GM18498 (cell line): ENCODE results near the gene CYP27C1.

Experiments
- ATAC-seq: cut with Tn5 transposase; IDR thresholded peaks from one replicate; pipeline ENCODE4 v1.9.1; 2021; ENCODE audit warnings: mild to moderate bottlenecking, moderate library complexity; ENCODE audit not compliant: unreplicated experiment

Gene CYP27C1

DNA sequence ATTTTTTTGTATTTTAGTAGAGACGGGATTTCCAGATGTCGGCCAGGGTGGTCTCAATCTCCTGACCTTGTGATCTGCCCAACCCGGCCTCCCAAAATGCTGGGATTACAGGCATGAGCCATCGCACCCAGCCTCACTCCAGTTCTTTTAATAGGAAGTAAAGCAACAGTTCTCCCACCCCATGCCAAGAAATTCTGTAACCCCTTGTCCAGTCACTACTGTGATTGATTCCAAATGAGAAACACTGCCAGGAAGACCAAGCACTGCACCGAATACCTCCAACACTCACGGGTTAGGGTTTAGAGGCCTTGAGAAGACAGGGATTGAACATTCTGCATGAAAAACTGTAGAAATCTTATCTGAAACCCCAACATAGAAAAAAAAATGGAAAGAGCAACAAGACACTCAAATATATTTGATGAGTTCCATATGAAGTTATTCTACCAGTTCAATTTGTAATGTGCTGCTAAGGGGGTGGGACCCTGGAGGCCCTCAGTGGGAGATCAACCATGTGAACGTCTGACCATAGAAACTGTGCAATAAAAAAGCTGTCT lies 65.0 kb downstream of the CYP27C1 start:
- no peak for ATAC-seq

GRCh38 chr2:127154396-127154795 lies 65.7 kb downstream of the CYP27C1 start:
- no peak for ATAC-seq

GRCh38 chr2:127153691-127154158 lies 66.4 kb downstream of the CYP27C1 start:
- no peak for ATAC-seq

DNA sequence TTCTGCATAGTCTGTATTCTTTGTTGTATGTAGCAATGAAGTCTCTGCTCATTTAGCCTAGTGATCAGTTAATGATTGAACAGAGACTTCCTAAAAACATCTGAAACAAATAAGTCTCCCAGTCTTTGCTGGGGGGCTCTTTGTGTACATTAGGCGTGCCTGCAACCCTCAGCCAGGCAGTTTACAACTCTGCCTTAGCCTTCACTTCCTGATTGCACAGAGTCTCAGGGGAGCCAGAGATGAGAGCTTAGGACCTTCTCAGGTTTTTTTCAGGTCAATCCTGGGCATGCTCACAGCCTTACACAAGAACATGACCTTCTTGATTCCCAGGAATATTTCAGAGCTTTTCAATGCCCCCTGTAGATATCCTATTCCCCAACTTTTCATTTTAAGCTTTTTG lies 69.1 kb downstream of the CYP27C1 start:
- ATAC-seq, result no peak

DNA sequence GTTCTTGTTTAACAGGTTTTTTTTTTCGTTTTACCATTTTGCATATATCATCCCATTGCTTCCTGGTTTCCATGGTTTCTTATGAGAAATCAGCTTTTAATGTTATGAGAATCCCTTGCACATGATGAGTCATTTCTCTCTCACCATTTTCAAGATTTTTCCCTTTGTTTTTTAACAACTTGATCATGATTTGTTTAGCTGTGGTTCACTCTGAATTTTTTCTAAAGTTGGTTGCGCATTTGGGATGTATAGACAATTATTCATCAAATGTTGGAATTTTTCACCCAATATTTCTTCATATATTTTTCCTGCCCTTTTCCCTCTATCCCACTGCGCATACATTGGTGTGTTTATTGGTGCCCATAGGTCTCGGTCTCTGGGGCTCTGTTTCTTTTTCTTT lies 70.7 kb downstream of the CYP27C1 start:
- no peak for ATAC-seq

GRCh38 chr2:127146820-127147502 lies 73.1 kb downstream of the CYP27C1 start:
- ATAC-seq, result no peak

GRCh38 chr2:127146071-127146725 lies 73.9 kb downstream of the CYP27C1 start:
- ATAC-seq, result no peak

- no peak for ATAC-seq
Measured at GRCh38 chr2:127145280-127145895, 74.7 kb downstream of the CYP27C1 start.

DNA sequence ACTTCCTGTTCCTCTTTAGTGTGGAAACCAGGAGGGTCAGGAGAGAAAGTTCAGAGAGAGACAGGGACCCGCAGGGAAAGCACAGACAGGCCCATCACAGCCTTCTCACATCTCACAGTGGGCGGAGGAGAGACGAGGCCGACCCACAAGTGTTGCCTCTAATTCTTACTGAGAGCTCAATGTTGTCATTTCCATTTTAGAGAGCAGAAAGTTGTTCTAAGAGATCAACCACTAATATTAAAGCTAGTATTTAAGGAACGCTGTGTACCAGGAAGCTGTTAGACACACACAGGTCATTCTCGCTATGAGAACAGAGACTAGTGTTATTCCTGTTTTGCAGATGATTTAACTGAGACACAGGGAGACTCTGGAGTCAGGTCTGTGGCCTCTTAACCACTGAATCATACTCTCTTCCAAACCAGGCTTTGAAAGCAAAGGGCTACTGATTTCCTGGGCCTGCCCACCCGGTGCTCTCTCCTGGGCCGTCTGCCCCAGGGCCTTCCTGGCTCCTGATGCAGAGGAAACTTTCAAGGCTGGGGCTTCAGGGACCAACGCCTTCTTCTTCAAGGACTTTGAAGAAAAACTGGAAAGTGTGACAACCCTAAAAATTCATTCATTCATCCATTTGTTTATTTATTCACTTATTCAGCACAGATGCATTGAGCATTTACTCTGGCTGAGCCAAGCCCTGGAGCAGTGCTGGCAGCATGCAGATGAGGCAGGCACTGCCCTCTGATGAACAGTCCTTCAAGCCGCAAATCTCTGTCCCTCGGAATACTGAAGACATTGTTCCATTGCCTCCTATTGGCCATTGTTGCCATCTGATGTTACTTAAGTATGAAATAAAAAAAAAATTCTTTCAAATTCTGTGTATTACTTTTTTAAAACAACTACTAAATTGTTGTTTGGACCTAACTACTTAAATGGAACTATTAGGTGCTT lies 76.0 kb downstream of the CYP27C1 start:
- ATAC-seq, result no peak

- ATAC-seq, result no peak
Measured at GRCh38 chr2:127142663-127143630, 77.2 kb downstream of the CYP27C1 start.

DNA sequence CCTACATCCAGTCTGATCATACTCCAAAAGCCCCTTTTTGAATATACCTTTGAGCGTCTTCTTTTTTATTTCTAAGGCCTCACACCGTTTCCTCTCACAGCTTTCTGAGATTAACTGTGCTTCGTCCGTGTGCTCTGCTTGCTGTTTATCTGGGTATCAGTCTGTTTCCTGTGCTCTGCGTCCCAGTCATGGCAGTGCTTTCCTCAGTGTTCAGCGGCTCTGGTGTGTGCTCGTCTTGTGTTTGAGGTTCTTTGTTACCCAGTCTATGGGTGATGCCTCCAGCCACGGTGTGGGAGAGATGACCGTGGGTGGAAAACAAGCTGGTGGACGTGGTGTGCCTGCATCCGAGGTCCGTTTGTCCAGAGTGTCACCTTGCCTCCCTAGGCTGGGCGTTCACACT lies 79.6 kb downstream of the CYP27C1 start:
- ATAC-seq, result no peak

DNA sequence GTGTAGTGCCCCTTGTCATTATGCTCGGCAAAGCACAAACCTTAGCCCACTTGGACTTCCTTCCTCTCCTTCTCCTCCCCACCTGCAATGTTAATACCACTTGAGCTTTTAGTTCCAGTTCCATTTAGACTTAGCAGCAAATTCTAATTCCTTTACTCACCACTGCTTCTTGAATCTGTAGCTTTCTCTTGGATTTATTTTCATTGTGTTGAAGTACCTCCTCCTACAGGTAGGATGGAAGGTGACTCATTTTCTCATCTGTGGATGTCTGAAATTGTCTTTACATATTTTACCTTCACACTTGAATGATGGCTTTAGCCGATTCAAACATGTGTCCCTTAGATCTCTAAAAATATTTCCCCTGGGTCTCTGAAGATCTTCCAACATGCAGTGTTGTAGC lies 80.3 kb downstream of the CYP27C1 start:
- no peak for ATAC-seq

DNA sequence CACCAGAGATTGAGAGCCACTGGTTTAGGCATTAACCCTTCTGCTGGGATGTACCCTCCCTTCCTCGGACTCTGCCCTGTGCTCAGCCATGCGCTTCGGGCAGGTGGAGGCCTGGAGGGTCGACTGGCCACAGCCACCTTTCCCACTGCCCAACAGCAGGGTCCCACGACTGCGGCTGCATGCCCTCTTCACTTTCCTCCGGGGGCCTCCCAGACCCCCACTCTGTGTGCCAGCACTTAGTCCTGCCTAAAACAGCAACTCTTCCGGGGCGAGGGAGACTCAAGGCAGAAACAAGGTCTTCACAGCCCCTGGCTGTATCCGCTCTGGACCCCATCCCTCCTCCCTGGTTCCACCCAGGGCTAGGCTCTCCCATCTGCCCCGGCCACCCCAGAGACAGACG lies 81.8 kb downstream of the CYP27C1 start:
- ATAC-seq, result no peak

- no peak for ATAC-seq
Measured at GRCh38 chr2:127137741-127138140, 82.4 kb downstream of the CYP27C1 start.

DNA sequence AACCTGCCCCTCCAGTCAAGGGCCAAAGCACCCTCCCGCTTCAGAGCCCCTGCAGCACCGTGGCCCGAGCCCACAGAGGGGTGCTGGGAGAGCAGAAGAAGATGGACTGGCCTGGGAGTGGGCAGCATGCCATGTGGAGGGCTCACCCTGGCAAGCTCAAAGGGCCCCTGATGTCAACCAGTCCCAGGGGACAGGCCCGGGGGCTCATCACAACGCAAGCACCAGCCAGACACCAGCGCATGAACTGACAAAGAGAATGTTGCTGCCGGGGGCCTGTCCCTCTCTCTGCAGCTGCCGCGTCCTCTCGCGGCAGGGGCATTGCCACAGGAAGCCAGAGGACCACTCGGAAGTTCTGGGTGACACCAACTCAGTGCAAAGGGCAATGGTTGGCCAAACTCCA lies 82.9 kb downstream of the CYP27C1 start:
- no peak for ATAC-seq

DNA sequence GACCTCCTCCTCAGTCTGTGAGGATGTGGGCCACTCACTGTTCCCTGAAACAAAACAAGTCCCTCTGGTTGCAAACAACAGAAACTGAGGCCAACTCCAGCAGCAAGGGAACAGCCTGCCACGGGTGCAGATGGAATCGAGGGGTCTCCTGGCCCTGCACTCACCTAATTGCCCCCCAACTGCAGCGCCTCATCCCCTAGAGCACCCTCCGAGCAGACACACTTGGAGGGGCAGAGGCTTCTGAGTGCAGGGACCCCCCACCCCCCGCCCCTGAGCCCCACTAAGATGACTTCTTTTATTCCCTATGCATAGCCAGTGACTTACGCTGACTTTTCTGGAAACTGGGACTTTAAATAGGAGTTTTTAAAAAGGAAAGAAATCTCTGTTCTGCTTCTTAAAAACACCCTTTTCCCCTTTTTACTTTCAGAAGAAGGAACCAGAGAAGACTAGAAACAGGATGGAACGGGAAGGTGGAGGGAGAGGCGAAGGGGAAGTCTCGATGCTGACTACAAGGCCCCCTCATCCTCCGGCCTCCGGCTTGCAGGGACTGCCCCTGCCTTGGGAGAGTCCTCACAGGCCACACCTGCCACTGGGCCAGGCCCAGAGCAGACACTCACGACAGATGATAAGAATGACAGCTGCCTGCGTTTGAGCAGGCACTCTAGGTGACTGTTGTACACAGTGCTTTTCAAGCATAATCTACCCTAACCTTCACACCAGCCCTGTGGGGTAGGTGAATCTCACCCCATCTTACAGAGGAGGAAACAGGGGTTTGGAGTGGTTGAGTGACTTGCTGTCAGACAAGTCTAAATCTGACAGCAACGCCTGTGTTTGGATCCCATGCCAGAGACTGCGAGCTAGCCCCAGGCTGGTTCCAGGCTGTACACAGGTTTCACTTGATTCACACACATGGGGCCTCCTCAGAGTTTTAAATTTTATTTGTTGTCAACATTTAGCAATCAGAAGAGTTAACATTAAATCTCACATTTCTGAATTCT lies 85.0 kb downstream of the CYP27C1 start:
- ATAC-seq, result no peak

- no peak for ATAC-seq
Measured at GRCh38 chr2:127134235-127134634, 85.9 kb downstream of the CYP27C1 start.
